GM12892 (cell line): Measurements from ENCODE around the gene OR9A2. TPM values are rescaled to one million over a fixed set of nuclear protein-coding genes. Genes with fewer than 3 reads are reported as not detected.

Experiments used
- DNase-seq: peaks from one replicate; pipeline ENCODE4 v3.0.0; 2011; ENCODE audit not compliant: insufficient read length
- FAIRE-seq: peaks from 2 replicates; lab custom pipeline; 2011; peaks lifted over from hg19 to GRCh38; lab: Jason Lieb, UNC
- POLR2A ChIP-seq: IDR thresholded peaks from 2 replicates; pipeline ENCODE4 v1.6.1; 2011; ENCODE audit warnings: low read depth, low read length, control low read depth
- POLR2AphosphoS5 ChIP-seq: IDR thresholded peaks from 2 replicates; pipeline ENCODE4 v1.6.1; 2011; ENCODE audit warnings: low read depth, low read length, control low read depth
- TAF1 ChIP-seq: IDR thresholded peaks from 2 replicates; pipeline ENCODE4 v1.6.1; 2011; ENCODE audit warnings: low read depth, mild to moderate bottlenecking, control low read depth, low read length, borderline replicate concordance
- polyA plus RNA-seq: library from polyadenylated mRNA; unstranded; fragments of >200 nt; gene quantifications from one replicate; pipeline ENCODE4 v1.2.1, GENCODE V29; 2012; ENCODE audit warnings: missing spikeins, inconsistent platforms; ENCODE audit not compliant: missing spikeins

OR9A2 gene, protein sequence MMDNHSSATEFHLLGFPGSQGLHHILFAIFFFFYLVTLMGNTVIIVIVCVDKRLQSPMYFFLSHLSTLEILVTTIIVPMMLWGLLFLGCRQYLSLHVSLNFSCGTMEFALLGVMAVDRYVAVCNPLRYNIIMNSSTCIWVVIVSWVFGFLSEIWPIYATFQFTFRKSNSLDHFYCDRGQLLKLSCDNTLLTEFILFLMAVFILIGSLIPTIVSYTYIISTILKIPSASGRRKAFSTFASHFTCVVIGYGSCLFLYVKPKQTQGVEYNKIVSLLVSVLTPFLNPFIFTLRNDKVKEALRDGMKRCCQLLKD
- not detected for polyA plus RNA-seq

- FAIRE-seq (no peak), DNase-seq (no peak)
- TF ChIP-seq TAF1 = no peak
- TF ChIP-seq POLR2AphosphoS5 = no peak
- no peak for TF ChIP-seq POLR2A
These were observed at the start of gene OR9A2 for GRCh38 chr7:143027032-143027431. OR9A2 (minus strand) TSS chr7:143027132; CDS start chr7:143027132, 0 bp downstream.

- no peak for TF ChIP-seq TAF1
- TF ChIP-seq POLR2A = no peak
- TF ChIP-seq POLR2AphosphoS5 = no peak
- no peak for DNase-seq
- no peak for FAIRE-seq
These were observed 47.2 kb upstream of the OR9A2 start for GRCh38 chr7:143074141-143074540.

GRCh38 chr7:143073556-143073955 is 46.6 kb upstream of the OR9A2 start:
- DNase-seq (no peak), FAIRE-seq (no peak)
- TF ChIP-seq POLR2A (no peak), POLR2AphosphoS5 (no peak), TAF1 (no peak)

- no peak for FAIRE-seq
- DNase-seq = no peak
- TF ChIP-seq POLR2AphosphoS5 (no peak), POLR2A (no peak), TAF1 (no peak)
These were observed 43.1 kb upstream of the OR9A2 start for GRCh38 chr7:143069912-143070500.

- no peak for DNase-seq
- FAIRE-seq = no peak
- no peak for TF ChIP-seq POLR2AphosphoS5
- TF ChIP-seq TAF1 = no peak
- no peak for TF ChIP-seq POLR2A
These were observed 41.5 kb upstream of the OR9A2 start for GRCh38 chr7:143068446-143068845.

DNA sequence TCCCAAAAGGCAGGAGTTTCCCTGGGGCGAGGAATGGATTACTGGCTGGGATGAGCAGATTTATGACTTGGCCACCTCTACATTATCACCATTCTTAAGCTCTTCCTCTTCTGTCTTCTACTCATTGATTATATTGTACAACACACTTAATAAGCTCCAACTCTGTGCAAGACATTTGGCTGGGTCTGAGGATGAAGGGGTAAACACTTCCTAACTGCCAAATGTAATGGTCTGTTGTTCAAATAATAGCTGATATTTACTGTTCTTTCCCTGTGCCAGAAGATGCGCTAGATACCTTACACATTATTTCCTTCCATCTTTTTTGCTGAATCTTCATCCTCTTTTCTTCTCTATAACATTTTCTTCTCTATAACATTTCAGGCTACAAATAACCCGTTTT is 36.8 kb upstream of the OR9A2 start:
- no peak for FAIRE-seq
- TF ChIP-seq POLR2A (no peak), POLR2AphosphoS5 (no peak), TAF1 (no peak)
- no peak for DNase-seq

- DNase-seq (no peak), FAIRE-seq (no peak)
- TF ChIP-seq POLR2AphosphoS5 = no peak
These were observed 28.8 kb upstream of the OR9A2 start for GRCh38 chr7:143055754-143056153.

DNA sequence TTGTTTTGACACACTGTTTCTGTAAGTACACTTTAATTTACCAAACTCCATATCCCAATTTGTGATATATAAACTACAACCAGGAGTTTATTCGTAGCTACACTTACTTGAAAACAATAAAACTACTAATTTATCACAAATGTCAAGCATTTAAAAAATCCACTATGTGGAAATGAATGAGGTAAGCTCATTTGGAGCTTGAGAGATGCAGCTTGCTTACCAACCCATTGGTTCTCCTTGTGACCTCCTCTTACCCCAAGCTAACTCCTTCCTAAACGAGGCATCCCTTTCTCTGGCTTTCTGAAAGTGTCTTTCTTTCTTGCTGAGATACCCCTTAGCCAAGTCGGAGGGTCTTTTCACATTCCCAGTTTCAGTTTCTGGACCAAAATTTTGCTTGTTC is 27.7 kb upstream of the OR9A2 start:
- DNase-seq = no peak
- no peak for FAIRE-seq
- TF ChIP-seq POLR2AphosphoS5 = no peak

DNA sequence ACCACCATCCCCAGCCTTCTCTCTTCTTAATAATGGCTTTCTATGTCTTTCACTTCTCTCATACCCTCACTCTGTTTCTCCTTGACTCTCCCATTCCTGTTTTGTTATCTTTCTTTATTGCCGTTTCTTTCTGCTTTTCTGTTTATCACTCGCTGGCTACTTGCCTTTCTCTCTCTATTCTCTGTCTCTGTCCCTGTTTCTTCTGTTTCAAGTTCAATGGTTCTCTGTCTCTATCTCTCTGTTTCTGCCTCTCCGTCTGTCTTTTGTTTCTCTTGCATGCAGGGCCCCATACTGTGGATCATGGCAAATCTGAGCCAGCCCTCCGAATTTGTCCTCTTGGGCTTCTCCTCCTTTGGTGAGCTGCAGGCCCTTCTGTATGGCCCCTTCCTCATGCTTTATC is 25.1 kb upstream of the OR9A2 start, which contains the start of gene OR6V1:
TSS of gene OR6V1 (plus strand) at position 301 of the 400 bp plus-strand sequence. CDS start at position 301, 0 bp downstream.
- no peak for FAIRE-seq

GRCh38 chr7:143050931-143051330 is 24.0 kb upstream of the OR9A2 start:
- TF ChIP-seq POLR2A = no peak
- TF ChIP-seq TAF1 = no peak
- TF ChIP-seq POLR2AphosphoS5 = no peak
- no peak for FAIRE-seq
- no peak for DNase-seq

More for the DNA sequence above, 25.1 kb upstream of the OR9A2 start, which contains the start of gene OR6V1:
- no peak for DNase-seq
- TF ChIP-seq POLR2A (no peak), TAF1 (no peak), POLR2AphosphoS5 (no peak)

DNA sequence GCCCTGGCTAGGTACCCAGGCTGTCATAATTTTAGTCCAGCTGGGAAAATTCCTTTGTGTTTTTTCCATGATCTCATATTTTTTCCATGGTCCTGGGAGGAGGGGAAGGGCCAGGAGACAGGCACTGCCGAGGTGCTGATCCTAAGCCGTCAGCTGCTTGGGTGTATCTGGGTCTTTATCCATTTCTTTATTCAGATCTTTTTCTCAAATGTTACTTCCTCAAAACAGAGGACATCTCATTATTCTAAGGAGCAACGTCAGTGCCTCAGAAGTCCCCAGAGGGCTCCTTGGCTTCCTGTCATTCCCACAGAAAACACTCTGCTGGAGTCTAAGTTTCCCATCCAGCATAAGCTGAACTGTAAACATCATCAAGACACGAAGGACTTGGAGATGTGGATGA is 22.4 kb upstream of the OR9A2 start:
- TF ChIP-seq POLR2A = no peak
- no peak for TF ChIP-seq TAF1
- TF ChIP-seq POLR2AphosphoS5 = no peak
- FAIRE-seq (no peak), DNase-seq (no peak)

- FAIRE-seq (no peak), DNase-seq (no peak)
- no peak for TF ChIP-seq TAF1
These were observed 21.9 kb upstream of the OR9A2 start for GRCh38 chr7:143048827-143049226.
